Activated CD8-positive, alpha-beta memory T cell treated with anti-CD3 and anti-CD28 coated beads, Interleukin-2, amount 50 U/mL, for 1 hour (primary cell): ENCODE data around the gene GLS.
"Not testable (repeated sequence)": the region's sequence is repeated elsewhere in the genome, so short reads cannot be mapped to it uniquely, and the experiment has no call there.

Experiments
- DNase-seq: peaks from one replicate; pipeline ENCODE4 v3.0.0-alpha.2; 2020; ENCODE audit errors: extremely low read depth

The GLS gene

DNA sequence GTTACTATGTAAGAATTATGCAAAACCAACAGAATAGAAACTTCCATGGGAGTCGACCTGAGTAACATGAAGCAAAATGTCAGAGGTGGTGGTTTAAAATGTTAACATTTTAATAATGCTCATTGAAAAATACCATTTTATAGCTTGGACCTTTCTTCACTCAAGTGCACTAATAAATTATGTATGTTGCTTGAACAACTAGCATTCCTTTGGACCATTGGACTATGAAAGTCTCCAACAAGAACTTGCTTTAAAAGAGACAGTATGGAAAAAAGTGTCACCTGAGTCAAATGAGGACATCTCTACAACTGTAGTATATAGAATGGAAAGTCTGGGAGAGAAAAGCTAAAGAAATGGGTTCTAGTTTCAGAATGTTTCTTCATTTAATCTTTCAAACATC, 51.9 kb downstream of the GLS start:
- no peak for DNase-seq

DNA sequence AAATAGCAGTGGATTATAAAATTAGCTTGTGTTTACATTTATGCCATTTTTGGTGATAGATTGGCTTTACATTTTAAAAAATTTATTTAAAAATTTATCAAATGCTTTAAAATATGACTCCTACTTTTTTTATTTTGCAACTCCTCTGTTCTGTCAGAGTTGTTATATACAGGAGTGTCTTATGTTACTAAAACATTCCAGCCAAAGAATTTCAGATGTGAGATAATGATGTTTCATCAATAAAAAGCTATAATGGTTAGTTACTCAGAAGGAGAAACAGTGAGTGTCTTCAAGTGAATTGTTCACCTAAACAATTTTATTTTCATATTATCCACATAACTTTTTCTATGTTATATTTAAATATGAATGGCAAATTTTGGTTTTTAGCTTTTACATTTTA, 52.7 kb downstream of the GLS start:
- no peak for DNase-seq

DNA sequence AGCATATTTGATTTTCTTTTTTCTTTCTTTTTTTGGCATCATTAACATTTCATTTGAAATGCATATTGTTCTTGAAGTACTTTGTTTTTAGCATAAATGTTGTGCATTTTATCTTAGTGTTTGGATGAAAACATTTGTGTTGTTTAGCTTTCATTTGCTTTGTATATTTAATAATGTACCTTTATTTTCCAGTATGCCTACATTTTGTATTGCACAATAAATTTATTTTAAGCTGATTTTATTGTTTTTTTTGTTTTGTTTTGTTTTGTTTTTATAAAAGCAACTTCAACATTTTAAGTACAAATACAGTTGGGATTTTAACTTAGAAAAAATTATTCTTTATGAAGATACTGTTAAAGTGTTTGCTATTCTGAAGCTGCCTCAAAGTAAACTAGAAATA, 54.4 kb downstream of the GLS start:
- no peak for DNase-seq

DNA sequence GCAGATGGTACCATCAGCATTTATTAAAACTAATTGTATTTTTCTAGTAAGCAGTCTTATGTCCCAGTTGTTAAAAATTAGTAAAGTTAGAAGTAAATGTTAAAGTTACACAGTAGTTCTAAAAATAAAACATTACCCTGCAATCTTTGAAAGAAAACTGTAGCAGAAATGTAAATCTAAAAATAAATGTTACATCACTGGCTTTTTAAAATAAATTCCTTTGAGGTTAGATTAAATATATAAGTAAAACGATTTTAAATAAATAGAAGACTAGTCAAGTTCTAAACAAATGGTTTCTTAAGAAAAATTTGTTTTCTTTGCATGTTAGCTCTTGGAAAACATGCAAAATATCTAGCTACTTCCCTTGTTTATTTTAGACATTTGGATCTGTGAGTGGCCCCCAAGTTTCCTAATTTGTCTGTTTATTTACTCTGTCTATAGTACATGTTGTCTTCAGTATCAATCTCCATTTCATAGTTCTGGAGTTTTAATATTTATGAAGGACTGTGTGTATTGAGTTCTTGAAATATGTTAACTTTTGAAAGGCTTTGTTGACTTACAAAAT, 58.2 kb downstream of the GLS start:
- no peak for DNase-seq

DNA sequence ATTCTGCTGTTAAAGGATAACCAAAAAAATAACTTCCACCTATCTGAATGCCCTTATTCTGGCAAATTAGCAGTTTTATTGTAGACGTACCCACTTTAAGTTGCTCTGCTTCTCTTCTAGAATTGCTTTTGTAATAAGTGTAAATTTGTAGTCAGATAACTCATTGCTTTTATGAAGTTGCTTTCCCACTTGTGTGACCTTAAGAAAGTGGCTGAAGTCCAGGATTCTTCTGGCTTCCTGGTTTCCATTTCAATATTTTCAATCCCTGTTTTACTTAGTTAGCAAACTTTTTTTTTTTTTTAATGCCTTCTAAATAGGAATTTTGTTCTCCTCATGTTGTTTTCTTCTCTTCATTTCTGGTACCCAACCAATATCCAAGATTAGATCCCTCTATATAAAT, 59.8 kb downstream of the GLS start:
- no peak for DNase-seq

DNA sequence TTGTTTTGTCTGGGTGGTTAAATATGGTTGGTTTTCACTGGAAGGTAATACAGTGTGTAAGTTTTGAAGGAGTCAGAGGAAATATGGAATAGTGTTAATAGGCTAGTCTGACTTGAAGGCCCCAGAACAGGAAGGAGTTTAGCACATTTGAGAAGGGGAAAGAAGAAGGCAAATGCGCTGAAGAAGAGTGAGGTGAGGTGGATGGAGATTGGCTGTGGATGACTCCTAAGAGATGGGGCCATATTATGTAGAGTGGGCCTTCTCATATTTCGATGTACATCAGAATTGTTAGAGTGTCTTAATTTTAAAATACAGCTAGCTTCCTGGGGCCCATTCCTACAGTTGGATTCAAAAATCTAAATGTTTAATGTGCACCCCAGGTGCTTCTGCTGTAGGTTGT, 61.0 kb downstream of the GLS start:
- DNase-seq = no peak

DNA sequence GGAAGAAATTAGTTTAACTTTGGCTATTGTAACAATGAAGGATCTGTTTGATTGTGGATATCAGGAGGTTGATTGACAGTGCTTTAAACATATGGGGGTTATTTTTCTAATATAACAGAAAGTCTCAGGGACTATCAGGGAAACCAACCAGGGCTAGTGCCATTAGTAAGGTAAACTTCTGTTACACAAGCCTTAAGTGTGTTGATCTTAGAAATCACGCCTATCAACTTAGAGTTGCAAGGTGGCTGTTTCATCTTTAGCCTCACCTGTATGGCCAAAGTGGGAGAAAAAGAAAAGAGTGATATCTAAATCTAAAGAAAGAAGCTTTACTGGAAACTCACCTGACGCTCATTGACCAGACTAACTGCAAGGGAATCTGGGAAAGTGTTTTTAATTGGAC, 62.1 kb downstream of the GLS start:
- no peak for DNase-seq

DNA sequence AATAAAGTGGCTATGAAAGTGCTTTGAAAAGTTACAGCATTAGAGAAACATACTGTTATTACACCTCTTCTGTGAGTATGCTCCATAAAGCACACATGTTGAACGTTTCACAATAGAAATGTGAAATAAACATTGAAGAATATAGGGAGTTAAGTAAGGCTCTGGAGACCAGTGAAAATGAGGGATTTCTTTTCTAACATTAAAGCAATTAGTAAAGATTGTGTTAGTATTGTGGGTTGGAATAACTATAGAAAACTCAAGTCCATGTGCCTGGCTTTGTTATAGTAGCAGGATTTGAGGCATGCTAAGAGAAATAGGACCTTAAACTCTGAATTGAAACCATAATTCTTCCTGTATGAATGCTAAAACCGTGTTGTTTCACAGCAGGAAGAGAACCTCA, 63.1 kb downstream of the GLS start:
- DNase-seq = no peak

DNA sequence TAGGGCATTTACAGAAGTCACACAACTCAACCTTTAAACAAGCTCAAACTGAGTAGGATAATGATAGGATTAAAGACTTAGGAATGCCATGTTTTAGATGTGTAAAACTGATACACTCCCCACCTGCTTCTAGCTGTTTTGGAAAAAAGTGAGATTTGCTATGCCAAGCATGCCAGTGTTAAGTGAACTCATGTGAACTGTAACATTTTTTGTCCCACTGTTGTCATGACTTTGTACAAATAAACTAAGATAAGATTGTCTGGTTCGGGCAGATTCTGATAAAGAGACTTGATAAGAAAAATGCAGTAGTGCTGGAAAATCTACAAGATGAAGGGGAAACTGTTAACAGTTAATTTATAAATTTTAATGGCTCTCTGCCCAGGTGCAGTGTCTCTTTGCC, 66.5 kb downstream of the GLS start:
- DNase-seq = no peak

DNA sequence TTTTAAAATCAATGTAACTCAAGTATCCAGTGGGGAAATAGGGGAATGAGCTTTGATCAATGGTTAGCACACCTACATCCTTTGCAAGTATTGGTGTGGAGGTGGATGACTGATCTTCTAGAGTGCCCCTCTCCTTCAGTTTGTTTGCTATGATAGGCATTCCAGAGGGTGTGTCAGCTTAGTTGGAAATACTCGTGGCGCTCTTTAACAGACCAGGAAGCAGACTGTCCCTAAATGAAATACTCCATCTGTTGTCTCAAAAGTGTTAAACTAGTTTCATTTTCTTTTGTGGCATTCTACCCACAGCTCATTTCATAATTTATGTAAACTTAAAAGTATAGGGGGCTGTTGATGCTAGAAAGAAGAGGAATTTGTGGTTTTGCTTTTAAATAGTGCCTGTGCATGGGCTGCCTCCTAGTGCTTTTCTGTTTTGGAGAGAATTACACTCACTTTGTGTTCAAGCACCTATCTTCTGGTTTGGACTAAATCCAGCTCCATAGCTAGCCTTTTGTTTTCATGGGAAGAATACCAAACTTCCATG, 67.2 kb downstream of the GLS start:
- no peak for DNase-seq

DNA sequence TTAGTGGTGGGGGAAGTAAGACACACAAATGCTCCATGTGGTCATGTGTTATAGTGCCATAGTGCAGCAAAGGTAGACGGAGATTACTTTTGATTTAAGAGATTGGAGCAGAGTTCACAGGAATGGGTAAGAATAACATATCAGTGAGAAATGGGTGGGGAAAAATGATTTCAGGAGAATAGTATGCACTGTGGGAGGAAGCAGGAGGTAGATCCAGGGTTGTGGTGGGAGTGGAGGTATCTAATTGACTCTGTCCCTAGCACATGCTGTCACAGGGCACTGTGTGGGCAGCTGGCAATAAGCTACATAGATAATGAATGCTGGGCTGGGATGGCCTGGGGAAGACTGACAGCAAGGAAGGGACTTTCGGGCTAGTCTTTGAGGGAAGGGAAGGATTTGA, 68.0 kb downstream of the GLS start:
- no peak for DNase-seq

DNA sequence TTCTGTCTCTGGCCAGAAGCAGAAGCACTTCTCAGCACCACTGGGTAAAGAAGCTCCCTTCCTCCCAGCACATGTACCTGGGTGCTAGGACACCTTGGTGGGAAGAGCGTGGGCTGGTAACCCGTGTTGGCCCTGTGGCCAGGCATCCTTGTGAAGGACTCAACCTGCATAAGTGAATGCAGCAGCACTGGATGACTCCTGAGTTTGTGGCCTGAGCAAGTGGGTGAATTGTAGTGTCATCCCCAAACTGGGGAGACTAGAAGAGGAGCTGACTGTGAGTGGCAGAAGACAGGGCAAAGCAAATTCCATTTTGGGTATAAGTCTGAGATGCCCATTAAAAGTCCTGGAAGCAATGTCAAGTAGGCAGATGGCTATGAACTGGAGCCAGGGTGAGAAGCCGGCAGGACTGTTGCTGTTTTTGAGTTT, 70.0 kb downstream of the GLS start:
- DNase-seq = no peak

DNA sequence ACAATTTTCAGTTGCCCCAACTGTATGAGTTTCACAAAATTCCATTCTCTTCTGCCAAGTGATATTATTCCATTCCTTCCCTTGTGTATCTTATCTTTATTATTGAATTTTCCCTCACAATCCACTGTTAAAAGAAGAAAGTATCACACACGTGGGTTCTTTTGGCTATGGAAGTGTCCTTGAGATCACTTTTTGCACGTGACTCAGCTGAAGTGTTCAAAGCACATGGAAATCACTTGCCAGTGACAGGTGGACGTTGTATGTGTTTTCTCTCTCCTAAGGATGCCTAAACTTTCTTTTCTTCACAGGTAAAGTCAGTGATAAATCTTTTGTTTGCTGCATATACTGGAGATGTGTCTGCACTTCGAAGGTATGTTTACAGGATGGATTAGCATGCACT, 72.6 kb downstream of the GLS start:
- DNase-seq = no peak

DNA sequence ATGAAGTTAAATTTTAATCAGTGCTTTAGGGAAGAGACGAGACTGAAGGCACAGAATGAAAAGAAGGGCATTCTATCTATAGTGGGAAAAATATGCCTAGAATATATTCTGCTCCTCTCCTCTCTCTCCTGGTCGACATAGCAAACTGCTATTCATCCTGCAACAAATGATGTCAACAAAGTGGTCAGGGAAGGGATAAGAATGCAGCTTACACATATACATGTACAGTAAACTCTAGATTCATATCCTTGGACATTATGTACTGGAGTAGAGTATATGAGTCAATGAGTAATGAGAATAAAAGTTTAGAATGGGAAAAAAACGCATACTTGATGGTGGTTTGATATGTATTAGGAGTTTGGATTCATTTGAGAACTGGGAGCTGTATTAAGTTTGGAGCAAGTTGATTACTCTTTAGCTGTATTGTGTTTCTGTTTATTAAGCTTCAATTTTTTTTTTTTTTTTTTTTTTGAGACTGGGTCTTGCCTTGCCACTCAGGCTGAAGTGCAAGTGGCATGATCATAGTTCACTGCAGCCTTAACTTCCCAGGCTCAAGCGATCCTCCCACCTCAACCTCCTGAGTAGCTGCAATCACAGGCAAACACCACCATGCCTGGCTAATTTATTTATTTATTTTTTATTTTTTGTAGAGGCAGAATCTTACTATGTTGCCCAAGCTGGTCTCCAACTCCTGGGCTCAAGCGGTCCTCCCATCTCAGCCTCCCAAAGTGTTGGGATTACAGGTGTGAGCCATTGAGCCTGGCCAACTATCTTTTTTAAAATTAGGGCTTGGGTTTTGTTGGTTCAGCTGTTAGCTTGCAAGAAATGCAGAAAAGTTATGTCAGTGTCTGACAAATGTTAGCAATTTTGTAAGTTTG, 79.5 kb downstream of the GLS start:
- no peak for DNase-seq

DNA sequence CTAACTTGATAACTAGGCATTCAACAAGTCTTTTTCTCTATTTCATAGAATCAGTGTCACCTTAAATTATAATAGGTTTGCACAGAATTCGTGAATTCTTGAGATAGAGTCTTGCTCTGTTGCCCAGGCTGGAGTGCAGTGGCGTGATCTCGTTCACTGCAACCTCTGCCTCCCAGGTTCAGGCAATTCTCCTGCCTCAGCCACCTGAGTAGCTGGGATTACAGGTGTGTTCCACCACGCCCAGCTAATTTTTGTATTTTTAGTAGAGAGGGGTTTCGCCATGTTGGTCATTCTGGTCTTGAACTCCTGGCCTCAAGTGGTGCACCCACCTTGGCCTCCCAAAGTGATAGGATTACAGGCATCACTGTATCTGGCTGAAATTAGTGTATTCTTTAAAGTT, 80.5 kb downstream of the GLS start:
- DNase-seq = not testable (repeated sequence)

DNA sequence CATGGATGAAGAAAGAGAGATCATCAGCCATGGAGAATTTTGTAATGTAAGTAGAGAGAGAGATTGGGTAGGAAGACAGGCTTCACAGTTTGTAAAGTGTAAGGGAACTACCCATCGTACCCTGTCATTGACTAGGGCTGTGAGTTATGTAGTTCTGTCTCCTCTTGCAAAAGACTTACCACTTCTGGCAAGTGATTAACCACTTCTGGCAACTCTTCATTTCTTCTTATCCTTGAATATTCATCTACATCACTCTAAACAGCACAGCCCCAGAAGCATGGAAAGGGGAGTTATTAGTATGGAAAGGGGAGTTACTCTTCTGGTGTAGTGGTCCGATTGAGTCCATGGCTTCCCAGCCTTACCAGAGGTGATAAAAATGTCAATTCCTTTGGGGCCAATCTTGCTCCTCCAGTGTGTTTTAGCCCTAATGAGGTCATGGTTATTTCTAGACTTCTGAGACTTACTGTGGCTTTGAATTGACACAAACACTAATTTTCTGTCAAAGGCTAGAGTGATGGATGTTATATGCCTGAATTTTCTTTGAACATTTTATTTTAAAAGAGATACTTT, 81.4 kb downstream of the GLS start:
- DNase-seq = no peak

DNA sequence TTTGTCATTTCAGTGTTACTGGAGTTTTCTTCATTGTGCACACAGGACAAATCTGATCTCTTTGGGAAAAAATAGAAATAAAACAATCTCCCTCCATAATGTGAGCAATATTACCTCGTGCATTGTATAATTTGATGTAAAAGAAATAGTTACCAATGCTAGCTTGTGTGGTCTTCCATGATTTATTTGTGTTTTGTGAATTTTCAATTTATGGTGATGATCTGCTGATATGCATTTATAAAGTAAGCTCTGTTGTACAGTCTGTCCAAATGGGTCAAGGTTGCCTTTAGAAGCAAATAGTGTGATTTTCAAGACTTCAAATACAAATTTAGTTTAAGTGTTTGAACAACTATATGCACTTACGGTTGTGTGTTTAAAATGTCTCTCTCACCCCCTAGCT, 82.5 kb downstream of the GLS start:
- no peak for DNase-seq

DNA sequence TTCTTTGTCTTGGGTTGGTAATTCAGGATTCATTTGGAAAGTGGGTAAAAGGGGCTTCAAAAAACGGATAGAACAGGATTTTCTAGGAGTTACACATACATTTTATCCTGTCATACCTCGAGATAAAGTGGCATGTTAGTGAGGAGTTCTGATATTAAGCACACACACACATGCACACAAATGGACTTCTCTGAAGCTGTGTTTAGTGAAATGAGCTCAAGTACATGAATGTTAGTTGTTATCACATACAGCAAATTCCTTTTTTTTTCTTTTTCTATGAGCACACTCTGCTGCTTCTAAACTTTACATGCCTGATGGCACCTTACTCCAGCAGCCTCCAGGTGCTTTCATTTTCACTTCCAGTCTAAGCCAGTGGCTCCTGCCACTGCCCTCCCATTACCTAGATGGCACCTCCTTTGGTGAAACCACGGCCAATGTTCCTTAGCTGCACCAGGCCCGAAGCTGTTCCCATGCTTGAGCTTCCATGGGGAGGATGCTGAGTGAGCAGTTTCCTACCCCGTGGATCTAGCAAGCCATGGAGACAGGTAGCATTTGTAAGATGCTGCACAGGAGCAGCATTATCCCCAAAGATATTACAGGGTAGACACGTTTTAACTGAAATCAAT, 83.7 kb downstream of the GLS start:
- DNase-seq = no peak

DNA sequence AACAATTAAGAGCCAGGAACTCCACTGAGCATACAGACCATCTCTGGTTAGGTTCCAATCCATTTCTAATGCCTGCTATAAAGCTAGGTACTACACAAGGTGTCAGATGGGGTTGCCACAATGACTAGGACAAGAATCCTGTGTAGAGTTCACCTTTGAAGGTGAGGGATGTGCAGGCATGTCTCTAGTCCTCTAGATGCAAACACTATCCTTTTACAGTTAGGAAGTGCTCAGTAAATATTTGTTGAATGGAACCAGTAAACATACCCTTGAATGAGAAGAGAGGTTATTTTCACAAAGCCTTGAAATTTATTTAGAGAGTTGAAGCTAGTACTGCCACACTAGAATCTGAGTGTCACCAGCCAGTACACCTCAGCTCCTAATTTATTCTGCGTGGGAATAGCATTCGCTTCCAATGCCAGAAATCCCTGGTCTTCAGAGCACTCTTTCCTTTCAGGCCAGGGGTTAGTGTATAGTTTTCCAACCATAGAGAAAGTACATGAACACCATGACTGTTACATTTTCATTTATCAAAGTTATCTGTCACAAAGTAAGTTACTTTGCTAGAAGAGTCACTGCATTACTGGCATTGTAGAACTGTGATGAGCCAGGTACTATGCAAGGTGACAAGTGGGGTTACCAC, 85.1 kb downstream of the GLS start:
- DNase-seq = no peak

DNA sequence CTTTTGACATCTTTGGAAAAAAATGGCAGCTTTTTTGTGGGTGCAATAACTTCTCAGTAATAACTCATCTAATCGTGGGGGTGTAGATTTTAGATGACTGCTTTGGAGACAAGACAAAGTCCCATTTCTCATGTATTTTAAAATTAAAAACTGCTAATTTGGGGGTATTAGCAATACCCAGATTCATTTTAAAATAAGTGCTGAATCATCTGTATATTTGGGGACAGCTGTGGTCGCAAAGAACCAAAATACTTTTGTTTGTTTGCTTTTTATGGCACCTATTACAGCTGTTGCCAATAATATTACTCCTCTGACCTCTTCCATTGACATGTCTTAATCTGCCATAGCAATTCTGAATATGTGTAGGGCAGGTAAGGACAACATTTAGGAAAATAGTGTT, 87.9 kb downstream of the GLS start:
- no peak for DNase-seq

DNA sequence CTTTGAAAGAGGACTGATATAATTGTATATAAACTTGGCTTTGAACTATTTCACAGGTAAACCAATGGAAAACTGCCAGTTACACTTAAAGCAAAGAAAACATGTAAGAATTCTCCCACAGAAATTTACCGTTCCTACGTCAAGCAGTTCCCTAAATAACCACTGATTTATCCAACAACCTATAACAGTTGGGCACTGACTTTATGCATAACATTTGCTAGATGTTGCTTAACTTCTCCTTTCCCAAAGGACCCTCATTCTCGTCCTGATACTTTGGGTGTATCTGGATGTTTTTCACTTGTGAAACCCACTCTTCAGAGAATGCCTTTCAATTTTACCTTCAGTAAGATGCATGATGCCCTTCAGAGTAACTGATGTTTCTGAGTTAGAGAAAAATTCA, 89.5 kb downstream of the GLS start:
- DNase-seq = no peak

DNA sequence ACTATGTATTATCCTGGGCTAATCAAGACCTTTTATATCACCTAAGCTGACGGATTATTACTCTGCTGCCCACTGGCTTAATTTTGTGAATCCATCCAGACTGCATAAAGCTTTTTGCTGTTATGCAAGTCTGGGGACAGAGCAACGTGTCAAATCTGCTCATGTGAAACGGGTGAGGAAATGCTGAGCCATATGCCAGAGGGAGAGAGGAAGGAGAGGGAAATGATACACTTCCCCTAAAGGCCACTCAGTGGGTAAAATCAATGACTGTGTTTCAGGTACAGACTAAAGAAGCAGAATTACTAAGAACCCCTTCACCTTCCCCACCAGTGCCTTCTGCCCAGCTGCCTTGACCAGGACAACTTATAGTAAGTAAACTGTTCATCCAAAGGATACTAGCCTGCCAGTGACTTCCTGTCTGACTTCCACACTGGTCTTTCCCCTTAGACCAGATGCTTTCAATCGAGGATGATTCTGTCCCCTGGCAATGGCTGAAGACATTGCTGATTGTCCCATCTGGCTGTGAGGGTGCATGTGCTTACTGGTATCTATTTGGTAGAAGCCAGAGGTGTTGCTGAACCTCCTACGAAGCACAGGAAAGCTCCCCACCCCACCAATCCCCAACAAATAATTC, 90.4 kb downstream of the GLS start:
- no peak for DNase-seq
